KMS-11 (cell line): Measurements from ENCODE around the gene DLG2.

ENCODE experiments used
- H2AFZ ChIP-seq: fragments of 200-600 bp; sonication (generic); 2 replicates; pipeline ENCODE4 v1.6.1; 2016; ENCODE audit warnings: antibody characterized with exemption, mixed run types, low read depth
- H3K27ac ChIP-seq: fragments of 200-600 bp; sonication (generic); 2 replicates; pipeline ENCODE4 v1.6.1; 2016; ENCODE audit warnings: mild to moderate bottlenecking, mixed run types
- H3K27me3 ChIP-seq: fragments of 200-600 bp; sonication (generic); 2 replicates; pipeline ENCODE4 v1.6.1; 2017; ENCODE audit warnings: mild to moderate bottlenecking, low read depth, mixed run types, moderate library complexity; ENCODE audit not compliant: insufficient read depth
- H3K36me3 ChIP-seq: fragments of 200-600 bp; sonication (generic); 2 replicates; pipeline ENCODE4 v1.6.1; 2017; ENCODE audit warnings: mild to moderate bottlenecking, mixed run types; ENCODE audit not compliant: insufficient read depth
- H3K4me1 ChIP-seq: fragments of 200-600 bp; sonication (generic); 2 replicates; pipeline ENCODE4 v1.6.1; 2016; ENCODE audit warnings: mild to moderate bottlenecking, low read depth, mixed run types; ENCODE audit not compliant: poor library complexity, severe bottlenecking
- H3K4me2 ChIP-seq: fragments of 200-600 bp; sonication (generic); 2 replicates; pipeline ENCODE4 v1.7.0; 2016; ENCODE audit warnings: mild to moderate bottlenecking, mixed run types
- H3K4me3 ChIP-seq: fragments of 200-600 bp; sonication (generic); IDR thresholded peaks from 2 replicates; pipeline ENCODE4 v1.6.1; 2017; ENCODE audit warnings: low read depth, low read length, mixed read lengths; ENCODE audit not compliant: insufficient read depth
- H3K79me2 ChIP-seq: fragments of 200-600 bp; sonication (generic); 2 replicates; pipeline ENCODE4 v1.6.1; 2016; ENCODE audit warnings: low read depth, mixed run types; ENCODE audit not compliant: insufficient read depth
- H3K9ac ChIP-seq: fragments of 200-600 bp; sonication (generic); 2 replicates; pipeline ENCODE4 v1.6.1; 2016; ENCODE audit warnings: mild to moderate bottlenecking, mixed run types
- H4K20me1 ChIP-seq: fragments of 200-600 bp; sonication (generic); 2 replicates; pipeline ENCODE4 v1.6.1; 2016; ENCODE audit warnings: mild to moderate bottlenecking, mixed run types; ENCODE audit not compliant: insufficient read depth
- TF ChIP-seq, protein P1 (sequence below): fragments of 200-600 bp; sonication (generic); conservative IDR thresholded peaks from 2 replicates; pipeline ENCODE4 v1.6.1; 2017; ENCODE audit warnings: low read depth, mild to moderate bottlenecking, antibody characterized with exemption, low read length, moderate library complexity, mixed read lengths

The DLG2 gene

GRCh38 chr11:85551881-85552280 is 75.3 kb downstream of the DLG2 start:
- H4K20me1 ChIP-seq: no peaks in the 10 kb centered on the region
- H3K27me3 ChIP-seq: no peaks in the 10 kb centered on the region
- no peak overlapping the region for H3K27ac ChIP-seq
- H3K4me3 ChIP-seq: no peak overlapping the region
- H2AFZ ChIP-seq: no peak overlapping the region
- no peak overlapping the region for H3K4me2 ChIP-seq
- H3K9ac ChIP-seq: no peak overlapping the region
- H3K36me3 ChIP-seq: no peaks in the 10 kb centered on the region
- no peaks in the 10 kb centered on the region for H3K4me1 ChIP-seq
- H3K79me2 ChIP-seq: no peaks in the 10 kb centered on the region
- TF ChIP-seq, protein P1, sequence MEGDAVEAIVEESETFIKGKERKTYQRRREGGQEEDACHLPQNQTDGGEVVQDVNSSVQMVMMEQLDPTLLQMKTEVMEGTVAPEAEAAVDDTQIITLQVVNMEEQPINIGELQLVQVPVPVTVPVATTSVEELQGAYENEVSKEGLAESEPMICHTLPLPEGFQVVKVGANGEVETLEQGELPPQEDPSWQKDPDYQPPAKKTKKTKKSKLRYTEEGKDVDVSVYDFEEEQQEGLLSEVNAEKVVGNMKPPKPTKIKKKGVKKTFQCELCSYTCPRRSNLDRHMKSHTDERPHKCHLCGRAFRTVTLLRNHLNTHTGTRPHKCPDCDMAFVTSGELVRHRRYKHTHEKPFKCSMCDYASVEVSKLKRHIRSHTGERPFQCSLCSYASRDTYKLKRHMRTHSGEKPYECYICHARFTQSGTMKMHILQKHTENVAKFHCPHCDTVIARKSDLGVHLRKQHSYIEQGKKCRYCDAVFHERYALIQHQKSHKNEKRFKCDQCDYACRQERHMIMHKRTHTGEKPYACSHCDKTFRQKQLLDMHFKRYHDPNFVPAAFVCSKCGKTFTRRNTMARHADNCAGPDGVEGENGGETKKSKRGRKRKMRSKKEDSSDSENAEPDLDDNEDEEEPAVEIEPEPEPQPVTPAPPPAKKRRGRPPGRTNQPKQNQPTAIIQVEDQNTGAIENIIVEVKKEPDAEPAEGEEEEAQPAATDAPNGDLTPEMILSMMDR: no peak

DNA sequence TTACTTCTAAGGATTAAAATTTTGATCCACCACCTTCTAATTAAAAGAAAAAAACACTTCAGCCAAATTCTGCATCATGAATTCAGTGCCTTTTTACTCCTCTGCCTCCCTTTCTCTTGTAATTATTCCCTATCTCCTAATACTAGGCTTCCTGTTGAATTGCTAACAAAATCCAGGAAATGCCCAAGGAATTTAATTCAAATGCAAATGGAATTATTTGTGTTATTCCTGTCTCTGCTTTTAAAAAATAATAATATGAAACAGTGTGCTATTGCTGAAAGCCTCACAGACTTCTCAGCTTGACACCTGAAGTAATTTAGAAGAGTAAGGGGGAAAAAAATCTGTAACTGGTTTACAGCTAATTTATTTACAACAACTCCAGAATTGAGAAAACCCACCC is 85.5 kb downstream of the DLG2 start:
- no peaks in the 10 kb centered on the region for H3K4me1 ChIP-seq
- no peaks in the 10 kb centered on the region for H4K20me1 ChIP-seq
- H3K9ac ChIP-seq: no peak overlapping the region
- no peak overlapping the region for H2AFZ ChIP-seq
- no peak overlapping the region for H3K27ac ChIP-seq
- no peaks in the 10 kb centered on the region for H3K79me2 ChIP-seq
- no peak overlapping the region for H3K4me3 ChIP-seq
- no peaks in the 10 kb centered on the region for H3K36me3 ChIP-seq
- H3K4me2 ChIP-seq: no peak overlapping the region
- TF ChIP-seq, protein P1: no peak
- no peaks in the 10 kb centered on the region for H3K27me3 ChIP-seq

GRCh38 chr11:85540635-85541205 is 86.4 kb downstream of the DLG2 start:
- no peaks in the 10 kb centered on the region for H4K20me1 ChIP-seq
- TF ChIP-seq, protein P1: no peak
- no peak overlapping the region for H3K27ac ChIP-seq

DNA sequence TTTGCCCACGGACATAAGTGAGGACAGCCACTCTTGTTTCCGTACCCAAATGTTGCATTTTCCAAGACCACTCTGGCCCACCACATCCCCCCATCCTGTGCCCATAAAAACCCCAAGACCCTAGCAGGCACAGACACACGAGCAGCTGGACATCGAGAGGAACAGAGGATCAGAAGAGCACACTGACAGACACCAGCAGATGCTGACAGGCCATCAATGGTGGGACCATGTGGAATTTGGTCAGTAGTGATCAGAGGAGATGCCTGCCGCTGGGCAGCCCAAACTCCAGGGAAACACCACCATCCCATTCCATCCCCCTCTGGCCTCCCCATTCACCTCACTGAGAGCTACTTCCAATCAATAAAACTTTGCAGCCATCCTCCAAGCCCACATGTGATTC is 87.0 kb downstream of the DLG2 start:
- H2AFZ ChIP-seq: no peak overlapping the region
- no peak overlapping the region for H3K9ac ChIP-seq
- no peak overlapping the region for H3K4me2 ChIP-seq
- H3K27ac ChIP-seq: no peak overlapping the region
- H3K36me3 ChIP-seq: no peaks in the 10 kb centered on the region
- no peak overlapping the region for H3K4me3 ChIP-seq
- TF ChIP-seq, protein P1: no peak
- H4K20me1 ChIP-seq: no peaks in the 10 kb centered on the region
- H3K27me3 ChIP-seq: no peaks in the 10 kb centered on the region
- H3K4me1 ChIP-seq: no peaks in the 10 kb centered on the region
- H3K79me2 ChIP-seq: no peaks in the 10 kb centered on the region

More at GRCh38 chr11:85540635-85541205, 86.4 kb downstream of the DLG2 start:
- Histone ChIP-seq H3K27me3 (no peaks in the 10 kb centered on the region), H3K4me3 (no peak overlapping the region), H3K9ac (no peak overlapping the region), H3K4me1 (no peaks in the 10 kb centered on the region), H3K4me2 (no peak overlapping the region), H3K36me3 (no peaks in the 10 kb centered on the region), H2AFZ (no peak overlapping the region), H3K79me2 (no peaks in the 10 kb centered on the region)
